ENCODE data around the gene RAB17.
"Not testable (repeated sequence)": the region's sequence is repeated elsewhere in the genome, so short reads cannot be mapped to it uniquely, and the experiment has no call there.

The RAB17 gene

DNA sequence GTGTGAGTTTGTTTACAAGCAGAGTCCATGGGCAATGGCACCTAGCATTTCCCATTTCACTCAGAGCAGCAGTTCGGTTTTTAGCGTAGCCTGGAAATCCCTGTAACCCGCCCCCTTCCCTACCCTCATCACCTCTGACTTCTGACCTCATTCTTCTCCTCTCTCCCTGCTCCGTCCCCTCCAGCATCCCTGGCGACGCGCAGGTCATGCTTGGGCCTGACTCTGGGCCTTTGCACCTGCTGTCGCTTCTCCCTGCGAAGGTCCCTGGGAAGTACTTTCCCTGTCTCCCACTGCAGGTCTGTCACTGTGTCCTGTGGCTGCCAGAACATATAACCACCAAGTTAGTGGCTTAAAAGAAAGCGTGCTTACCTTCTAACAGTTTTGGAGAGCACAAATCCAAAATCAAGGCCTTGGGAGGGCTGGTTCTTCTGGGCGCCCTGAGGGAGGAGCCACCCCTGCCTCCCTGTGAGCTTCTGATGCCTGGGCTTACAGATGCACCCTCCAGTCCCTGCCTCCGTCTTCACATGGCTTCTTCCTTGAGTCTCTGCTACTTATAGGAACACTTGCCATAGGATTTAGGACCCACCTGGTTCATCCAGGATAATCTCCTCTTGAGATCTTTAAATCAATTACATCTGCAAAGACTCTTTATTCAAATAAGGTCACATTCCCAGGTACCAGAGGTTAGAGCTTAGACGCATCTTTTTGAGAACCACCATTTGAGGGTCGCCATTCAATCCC lies 8.1 kb upstream of the RAB17 start:
- no peak for DNase-seq (ENCODE audit: low spot score)

DNA sequence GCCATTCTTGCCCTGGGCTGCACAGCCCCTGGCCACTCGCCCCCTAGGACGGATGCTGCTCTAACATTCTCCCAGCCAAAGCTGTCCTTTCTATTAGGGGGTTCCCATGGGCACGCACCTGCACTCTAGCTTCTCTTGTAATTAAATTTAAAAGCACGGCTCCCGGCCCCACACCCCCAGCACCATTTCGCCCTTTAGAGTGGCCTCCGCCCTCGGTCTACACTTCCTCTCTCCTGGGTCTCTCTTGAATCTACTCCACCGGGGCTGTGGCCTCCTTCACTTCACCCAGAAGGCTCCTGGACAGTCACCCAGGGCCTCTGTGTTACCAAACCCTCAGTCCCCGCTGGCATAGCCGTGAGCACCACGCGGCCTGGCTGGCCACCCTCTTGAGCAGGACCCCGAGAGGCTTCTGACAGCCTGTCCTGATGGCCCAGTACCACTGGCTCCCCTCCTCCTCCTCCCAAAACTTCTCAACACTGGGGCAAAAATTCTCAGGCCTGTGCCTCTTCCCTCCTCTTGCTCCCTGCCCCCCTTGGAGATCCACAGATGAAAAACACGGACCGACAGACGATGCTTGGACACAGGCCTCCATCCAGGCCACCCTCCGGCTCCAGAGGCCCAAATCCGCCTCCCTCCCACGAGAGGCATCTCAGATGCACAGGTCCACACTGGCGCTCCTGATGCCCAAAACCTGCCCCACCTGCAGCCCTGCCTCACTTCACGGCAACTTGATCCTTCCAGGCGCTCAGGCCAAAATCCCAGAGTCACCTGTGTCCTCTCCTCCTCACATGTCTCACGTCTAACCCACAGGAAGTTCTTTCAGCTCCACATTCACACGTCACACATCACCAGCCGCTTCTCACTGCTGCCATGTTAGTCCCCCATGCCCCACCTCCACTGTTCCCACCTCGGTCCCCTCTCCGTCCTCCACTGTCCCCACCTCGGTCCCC lies 6.9 kb upstream of the RAB17 start:
- DNase-seq (ENCODE audit: low spot score): no peak

- no peak for DNase-seq (ENCODE audit: low spot score)
Measured at GRCh38 chr2:237596520-237597195, 6.1 kb upstream of the RAB17 start.

DNA sequence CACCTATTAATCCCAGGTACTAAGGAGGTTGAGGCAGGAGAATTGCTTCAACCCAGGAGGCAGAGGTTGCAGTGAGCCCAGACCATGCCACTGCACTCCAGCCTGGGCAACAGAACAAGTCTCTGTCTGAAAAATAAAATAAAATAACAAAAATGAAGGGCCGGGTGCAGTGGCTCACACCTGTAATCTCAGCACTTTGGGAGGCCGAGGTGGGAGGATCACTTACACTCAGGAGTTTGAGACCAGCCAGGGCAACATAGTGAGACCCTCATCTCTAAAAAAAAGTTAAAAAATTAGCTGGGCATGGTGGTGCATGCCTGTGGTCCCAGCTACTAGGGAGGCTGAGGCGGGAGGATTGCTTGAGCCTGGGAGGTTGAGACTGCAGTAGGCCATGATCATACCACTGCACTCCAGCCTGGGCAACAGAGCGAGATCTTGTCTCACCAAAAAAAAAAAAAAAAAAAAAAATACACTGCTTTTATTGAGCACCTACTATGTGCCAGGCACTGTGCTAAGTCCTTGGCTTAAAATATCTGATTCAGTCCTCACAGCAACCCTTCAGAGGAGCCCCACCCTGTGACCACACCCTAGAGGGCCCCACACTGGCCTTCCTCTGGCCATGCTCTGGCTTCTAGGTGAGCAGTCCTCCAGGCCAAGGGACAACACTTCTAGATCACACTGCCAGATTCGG lies 5.4 kb upstream of the RAB17 start:
- not testable (repeated sequence) for DNase-seq (ENCODE audit: low spot score)

DNA sequence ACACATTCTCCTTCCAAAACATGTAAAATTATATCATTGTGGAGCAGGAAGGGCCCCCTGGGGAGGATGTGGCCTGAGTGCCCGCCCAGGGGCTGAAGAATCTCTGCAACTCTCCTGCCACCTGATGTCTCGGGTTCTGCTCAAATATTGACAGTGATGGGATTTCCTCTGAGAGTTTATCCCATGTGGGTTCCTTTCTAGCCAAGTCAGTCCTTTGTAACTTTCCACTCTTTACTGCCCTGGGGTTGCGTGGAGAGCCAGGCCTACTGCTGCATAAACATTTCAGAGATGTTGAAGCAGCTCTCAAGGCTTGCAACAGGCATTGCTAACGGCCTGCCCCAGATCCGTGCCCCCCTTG lies 4.0 kb upstream of the RAB17 start:
- DNase-seq (ENCODE audit: low spot score): no peak

DNA sequence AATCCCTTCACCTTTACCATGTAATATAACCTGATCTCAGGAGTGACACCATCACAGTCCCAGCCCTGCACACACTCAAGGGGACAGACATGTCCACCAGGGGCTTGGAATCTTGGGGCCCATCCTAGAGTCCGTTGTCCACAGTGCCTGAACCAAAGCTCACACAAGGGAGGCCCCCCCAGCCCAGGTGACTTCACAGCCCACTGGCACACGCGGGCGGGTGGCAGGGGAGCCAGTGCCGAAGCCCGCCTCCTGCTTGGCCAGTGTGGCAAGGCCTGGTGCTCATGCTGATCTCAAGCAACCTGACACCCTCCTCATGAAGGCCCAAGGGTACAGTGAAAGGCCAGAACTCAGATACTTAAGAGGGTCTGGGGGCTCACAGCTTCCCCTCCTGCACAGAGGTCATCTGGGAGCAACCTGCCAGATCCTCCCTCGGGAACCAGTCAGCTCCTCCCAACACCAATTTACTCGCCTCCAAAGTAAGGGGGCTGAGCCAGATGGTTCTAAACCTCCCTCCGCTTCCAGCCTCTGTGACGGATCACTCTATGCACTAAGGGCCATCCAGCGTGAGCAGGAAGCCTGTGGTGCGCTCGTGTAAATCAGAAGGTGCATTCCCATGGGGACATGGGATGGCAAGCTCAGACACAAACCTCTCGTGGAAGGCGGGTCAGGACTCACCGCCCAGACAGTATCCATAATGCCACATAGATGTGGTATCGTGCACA lies 3.2 kb upstream of the RAB17 start:
- no peak for DNase-seq (ENCODE audit: low spot score)

- DNase-seq (ENCODE audit: low spot score): no peak
Measured at GRCh38 chr2:237593036-237593435, 2.5 kb upstream of the RAB17 start.

GRCh38 chr2:237592425-237592980 lies 2.0 kb upstream of the RAB17 start:
- DNase-seq (ENCODE audit: low spot score): no peak

- no peak for DNase-seq (ENCODE audit: low spot score)
Measured at GRCh38 chr2:237591141-237591881, 777 bp upstream of the RAB17 start.

GRCh38 chr2:237588044-237588696 lies 2.4 kb downstream of the RAB17 start:
- no peak for DNase-seq (ENCODE audit: low spot score)

DNA sequence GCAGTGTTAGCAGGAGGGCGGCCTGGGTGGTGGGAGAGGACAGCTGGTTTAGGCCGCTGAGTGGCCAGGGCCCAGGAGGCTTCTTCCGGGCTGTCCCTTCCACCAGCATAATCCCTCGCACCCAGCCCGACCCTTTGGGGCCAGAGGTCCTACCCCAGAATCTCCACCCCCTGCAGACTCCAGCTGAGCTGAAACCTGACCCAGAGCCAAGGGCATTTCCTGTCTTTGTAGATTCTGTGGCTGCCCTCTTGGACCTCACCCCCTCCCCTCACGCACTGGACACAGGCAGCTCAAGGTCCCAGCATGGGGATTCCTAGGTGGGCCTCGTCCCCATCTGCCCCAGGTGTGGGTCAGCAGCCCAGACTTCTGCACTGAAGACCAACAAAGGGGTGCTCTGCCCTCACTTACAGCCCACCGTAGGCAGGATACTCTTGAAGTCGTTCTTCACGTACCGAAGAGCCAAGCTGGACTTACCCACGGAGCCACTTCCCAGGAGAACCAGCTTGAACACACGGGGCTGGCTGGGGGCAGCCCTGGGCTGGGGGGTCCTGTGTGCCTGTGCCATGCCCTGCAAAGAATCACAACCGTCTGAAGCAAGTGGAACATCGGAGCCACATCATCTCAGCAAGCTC lies 4.8 kb downstream of the RAB17 start:
- no peak for DNase-seq (ENCODE audit: low spot score)

DNA sequence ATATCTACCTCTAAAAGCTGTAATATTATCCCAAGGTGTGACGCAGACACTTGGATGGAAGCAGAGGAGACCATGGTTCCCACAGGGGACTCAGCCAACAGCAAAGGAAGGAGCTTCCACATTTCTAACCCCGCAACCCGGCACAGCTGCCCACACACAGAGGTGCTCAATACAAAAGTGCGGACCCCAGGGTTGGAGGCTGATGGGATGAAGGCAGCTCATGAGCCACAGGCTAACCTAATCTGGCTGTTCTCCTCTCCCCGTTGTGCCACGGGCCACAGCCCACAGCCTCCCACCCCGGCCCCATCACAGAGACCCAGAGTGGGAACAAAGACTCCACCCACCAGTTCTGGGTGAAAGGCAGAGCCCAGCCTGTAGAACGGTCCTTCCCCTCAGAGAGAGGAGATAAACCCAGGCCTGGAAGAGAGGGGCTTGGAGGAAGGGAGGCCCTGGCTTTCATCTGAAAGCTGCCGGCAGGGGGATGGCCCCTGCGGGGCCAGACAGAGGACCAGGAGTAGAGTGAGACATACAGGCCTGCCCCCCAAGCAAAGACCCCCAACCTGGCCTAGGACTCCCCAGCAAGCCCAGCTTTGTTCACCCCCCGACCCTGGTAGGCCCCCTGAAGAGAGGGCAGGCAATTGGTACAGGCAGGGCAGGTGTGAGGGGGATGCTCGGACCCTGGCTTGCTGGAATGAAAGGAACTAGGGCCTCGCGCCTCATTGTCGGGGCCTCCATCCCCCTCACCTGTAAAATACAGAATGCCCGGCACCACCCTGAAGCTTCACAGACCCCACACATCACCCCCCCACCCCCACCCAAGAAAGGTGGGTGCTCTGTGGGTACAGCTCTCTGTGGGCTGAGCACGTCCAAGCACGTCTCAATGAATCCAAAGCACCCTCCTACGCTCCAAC lies 6.9 kb downstream of the RAB17 start:
- no peak for DNase-seq (ENCODE audit: low spot score)

- no peak for DNase-seq (ENCODE audit: low spot score)
Measured at GRCh38 chr2:237581751-237582746, 8.5 kb downstream of the RAB17 start.

DNA sequence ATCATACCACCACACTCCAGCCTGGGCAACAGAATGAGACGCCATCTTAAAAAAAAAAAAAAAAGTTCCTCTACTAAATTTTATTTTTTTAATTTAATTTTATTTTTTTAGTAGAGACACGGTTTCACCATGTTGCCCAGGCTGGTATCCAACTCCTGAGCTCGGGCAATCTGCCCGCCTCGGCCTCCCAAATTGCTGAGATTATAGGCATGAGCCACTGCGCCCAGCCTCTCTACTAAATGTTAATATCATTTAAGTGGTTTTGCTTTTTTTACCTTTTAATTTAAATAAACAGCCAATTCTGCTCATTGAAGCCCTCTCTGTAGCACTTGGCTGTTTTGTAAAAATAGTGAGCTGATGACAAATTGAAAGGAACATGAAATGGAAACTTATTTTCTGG lies 9.2 kb downstream of the RAB17 start:
- DNase-seq (ENCODE audit: low spot score): no peak

GRCh38 chr2:237577956-237578870 lies 12.3 kb downstream of the RAB17 start:
- no peak for DNase-seq (ENCODE audit: low spot score)

- no peak for DNase-seq (ENCODE audit: low spot score)
Measured at GRCh38 chr2:237577458-237577857, 13.1 kb downstream of the RAB17 start.

Measured in hematopoietic multipotent progenitor cell treated with erythropoietin and hydrocortisone succinate and interleukin-3 and kit ligand, for 15 days (in vitro differentiated cells).